Stimulated activated CD4-positive, alpha-beta T cell treated with anti-CD3 and anti-CD28 coated beads, Interleukin-4, amount 100 ng/mL, for 24 hours (primary cell): Measurements from ENCODE around the gene DSCAML1.

Experiments
- DNase-seq: peaks from one replicate; pipeline ENCODE4 v3.0.0-alpha.2; 2020

The DSCAML1 gene

GRCh38 chr11:117687776-117688175 lies 109.2 kb downstream of the DSCAML1 start:
- DNase-seq, result no peak

GRCh38 chr11:117686711-117687110 lies 110.3 kb downstream of the DSCAML1 start:
- no peak for DNase-seq

GRCh38 chr11:117685566-117685965 lies 111.5 kb downstream of the DSCAML1 start:
- DNase-seq, result no peak

GRCh38 chr11:117684731-117685130 lies 112.3 kb downstream of the DSCAML1 start:
- no peak for DNase-seq

- DNase-seq, result no peak
Measured at GRCh38 chr11:117684111-117684510, 112.9 kb downstream of the DSCAML1 start.

GRCh38 chr11:117681438-117681837 lies 115.6 kb downstream of the DSCAML1 start:
- DNase-seq, result no peak

- DNase-seq, result no peak
Measured at GRCh38 chr11:117679461-117679860, 117.6 kb downstream of the DSCAML1 start.

- DNase-seq, result no peak
Measured at GRCh38 chr11:117678658-117679406, 118.2 kb downstream of the DSCAML1 start.

- no peak for DNase-seq
Measured at GRCh38 chr11:117677729-117678310, 119.2 kb downstream of the DSCAML1 start.

GRCh38 chr11:117676501-117676900 lies 120.5 kb downstream of the DSCAML1 start:
- DNase-seq, result no peak

GRCh38 chr11:117673602-117674001 lies 123.4 kb downstream of the DSCAML1 start:
- DNase-seq, result no peak

GRCh38 chr11:117671370-117671769 lies 125.6 kb downstream of the DSCAML1 start:
- DNase-seq, result no peak

- no peak for DNase-seq
Measured at GRCh38 chr11:117670924-117671323, 126.1 kb downstream of the DSCAML1 start.

GRCh38 chr11:117670443-117670842 lies 126.6 kb downstream of the DSCAML1 start:
- DNase-seq, result no peak

GRCh38 chr11:117669616-117670015 lies 127.4 kb downstream of the DSCAML1 start:
- DNase-seq, result no peak

GRCh38 chr11:117669062-117669461 lies 128.0 kb downstream of the DSCAML1 start:
- DNase-seq, result no peak

GRCh38 chr11:117668321-117668751 lies 128.7 kb downstream of the DSCAML1 start:
- DNase-seq, result no peak

GRCh38 chr11:117664897-117665296 lies 132.1 kb downstream of the DSCAML1 start:
- DNase-seq, result no peak

GRCh38 chr11:117663821-117664220 lies 133.2 kb downstream of the DSCAML1 start:
- no peak for DNase-seq

- no peak for DNase-seq
Measured at GRCh38 chr11:117663414-117663813, 133.6 kb downstream of the DSCAML1 start.

- DNase-seq, result no peak
Measured at GRCh38 chr11:117662671-117663269, 134.2 kb downstream of the DSCAML1 start.

GRCh38 chr11:117662255-117662654 lies 134.8 kb downstream of the DSCAML1 start:
- DNase-seq, result no peak

GRCh38 chr11:117658809-117659208 lies 138.2 kb downstream of the DSCAML1 start:
- no peak for DNase-seq

GRCh38 chr11:117657794-117658193 lies 139.2 kb downstream of the DSCAML1 start:
- DNase-seq, result no peak
